Ecto neural progenitor cell (in vitro differentiated cells): ENCODE measurements around the gene LETMD1.
"Not testable (repeated sequence)": the region's sequence is repeated elsewhere in the genome, so short reads cannot be mapped to it uniquely, and the experiment has no call there.

Experiments used
- DNase-seq: peaks from one replicate; pipeline ENCODE4 v3.0.0-alpha.2; 2018; ENCODE audit warnings: low spot score

The LETMD1 gene

DNA sequence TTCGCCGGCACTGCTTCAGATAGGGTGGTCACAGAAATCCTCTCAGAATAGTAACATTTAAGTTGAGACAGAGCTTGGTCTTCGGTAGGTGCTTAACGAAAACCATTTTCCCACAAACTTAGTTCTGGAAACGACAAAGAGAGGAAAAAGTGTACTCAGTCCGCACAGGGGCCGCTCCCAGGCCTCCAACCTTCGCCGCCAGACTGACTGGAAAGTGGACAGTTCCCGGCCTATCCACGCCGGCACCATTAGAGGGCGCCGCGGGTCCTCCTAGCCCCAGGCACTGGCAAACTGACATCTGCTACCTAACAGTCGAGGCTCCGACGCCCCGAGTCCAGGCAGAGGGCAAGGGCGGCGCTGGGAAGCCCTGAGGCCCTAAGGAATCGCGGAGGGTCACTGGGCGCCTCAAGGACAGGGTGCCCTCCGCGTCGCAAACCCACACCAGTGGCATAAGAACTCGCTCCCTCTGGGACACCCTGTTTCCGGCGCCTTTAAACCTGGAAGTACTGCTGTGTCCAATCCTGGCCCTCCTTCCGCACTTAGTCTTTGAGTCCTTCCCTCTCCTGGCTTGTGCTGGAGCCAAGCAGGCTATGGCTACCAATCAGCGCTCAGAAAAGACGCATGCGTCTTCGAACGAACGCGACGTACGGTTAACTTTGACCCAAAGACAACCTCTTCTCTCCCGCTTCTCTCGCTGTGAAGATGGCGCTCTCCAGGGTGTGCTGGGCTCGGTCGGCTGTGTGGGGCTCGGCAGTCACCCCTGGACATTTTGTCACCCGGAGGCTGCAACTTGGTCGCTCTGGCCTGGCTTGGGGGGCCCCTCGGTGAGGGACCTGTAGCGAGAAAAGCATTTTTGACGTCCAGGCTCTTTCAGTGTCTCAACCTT is at the start of gene LETMD1:
Gene LETMD1, plus strand, starts transcription at position 673 of the 886 bp plus-strand sequence. Its CDS starts 30 bp downstream, at position 703.
- DNase-seq = peak; percentile 98

DNA sequence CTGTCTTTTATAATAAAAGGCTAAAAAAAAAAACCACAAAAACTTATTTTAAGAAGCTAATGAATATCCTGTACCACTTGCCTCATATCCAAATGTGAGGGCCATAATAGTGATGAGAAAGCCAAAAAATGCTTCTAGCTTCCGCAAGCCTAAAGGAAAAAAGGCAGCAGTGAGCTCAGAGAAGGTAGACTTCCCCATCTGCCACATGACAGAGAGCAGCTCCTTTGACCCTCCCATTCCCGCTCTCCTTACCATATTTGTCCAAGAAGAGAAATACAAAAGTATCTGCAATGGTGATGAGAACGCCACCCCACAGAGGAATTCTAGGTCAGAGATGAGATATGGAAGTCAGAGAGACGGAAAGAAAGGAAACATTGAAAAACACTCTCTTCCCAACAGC is 49.0 kb upstream of the LETMD1 start:
- DNase-seq = no peak

DNA sequence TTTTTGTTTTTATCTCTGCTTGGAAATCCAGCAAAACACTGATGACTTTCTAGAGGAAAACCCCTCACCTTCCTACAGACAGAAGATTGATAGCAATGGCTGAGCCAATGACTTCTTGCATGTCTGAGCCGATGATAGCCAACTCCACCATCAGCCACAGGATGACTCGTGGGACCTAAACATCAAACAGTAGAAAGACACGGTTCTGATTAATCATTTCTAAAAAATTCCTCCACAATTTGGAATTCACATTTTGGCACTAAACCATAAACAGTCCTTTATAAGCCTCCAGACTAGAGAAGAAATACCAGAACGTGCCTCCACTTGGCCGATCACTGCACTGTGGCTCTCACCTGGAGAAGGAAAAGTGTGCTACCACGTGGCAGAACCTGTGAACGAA is 47.9 kb upstream of the LETMD1 start:
- DNase-seq = no peak

GRCh38 chr12:51001799-51002198 is 46.3 kb upstream of the LETMD1 start:
- no peak for DNase-seq

GRCh38 chr12:51004504-51004903 is 43.6 kb upstream of the LETMD1 start:
- DNase-seq = no peak

DNA sequence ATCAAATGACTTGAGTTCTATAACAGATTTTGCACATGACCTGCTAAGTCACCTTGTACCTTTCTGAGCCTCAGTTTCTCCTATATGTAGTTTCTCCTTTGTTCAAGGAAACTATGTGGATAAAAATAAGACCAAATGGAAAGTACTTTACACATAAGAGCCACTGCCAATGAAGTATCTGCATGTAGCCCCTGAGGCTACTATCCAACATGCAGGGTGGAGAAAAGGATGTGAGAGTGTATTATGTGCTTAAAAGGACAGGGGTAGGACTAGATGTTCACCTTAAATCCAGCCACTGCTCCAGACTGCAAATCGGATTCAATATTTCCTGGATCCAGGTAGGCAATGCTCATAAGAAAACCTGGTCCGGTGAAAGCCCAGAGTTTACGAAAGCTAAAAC is 43.1 kb upstream of the LETMD1 start:
- no peak for DNase-seq

DNA sequence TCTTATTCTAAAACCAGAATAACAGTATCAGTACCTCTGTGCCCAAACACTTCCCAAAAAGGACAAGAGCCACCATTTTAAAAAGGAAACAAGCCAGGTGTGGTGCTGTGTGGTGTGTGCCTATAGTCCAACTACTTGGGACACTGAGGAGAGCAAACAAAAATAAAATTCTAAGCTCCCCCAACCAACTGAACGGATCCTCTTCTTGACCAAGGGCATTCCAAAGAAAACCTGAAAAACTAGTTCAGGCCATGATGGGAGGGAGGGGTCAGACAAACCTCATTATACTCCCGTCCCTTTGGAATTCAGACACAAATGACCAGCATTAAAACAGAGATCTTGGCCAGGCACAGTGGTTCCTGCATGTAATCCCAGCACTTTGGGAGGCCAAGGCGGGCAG is 42.5 kb upstream of the LETMD1 start:
- no peak for DNase-seq

DNA sequence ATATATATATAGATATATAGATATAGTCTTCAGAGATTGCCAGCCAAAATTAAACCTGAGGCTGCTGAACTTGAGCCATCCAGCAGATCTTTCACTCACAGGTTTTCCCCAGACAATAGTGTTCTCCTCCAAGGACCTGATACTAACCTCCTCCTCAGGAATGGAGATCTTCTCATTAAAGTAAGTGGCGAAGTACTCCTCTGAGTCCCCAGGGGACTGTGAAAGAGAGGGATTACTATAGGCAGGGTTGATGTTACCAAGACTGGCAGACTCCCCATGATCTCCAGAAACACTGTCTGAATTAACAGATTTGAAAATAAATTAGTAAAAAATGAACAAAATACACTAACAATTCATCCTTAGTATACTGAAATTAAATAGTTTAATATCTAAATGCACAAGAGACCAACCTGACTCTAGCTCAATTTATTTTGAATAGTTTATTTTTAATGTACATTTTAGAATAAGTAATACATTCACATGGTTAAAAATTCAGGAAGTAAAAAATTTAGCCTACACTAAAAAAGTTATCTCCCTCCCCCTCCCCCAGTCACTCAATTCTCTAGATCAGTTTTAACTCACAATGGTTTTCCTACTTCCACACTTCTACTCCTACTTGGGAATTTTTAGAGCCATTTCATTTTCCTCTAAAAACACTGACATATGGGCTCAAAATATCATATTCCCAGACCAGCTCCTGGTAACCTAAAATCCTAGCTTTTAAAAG is 39.6 kb upstream of the LETMD1 start:
- DNase-seq = no peak

GRCh38 chr12:51009056-51009440 is 39.1 kb upstream of the LETMD1 start:
- no peak for DNase-seq

GRCh38 chr12:51011955-51012354 is 36.2 kb upstream of the LETMD1 start:
- peak; percentile 81 for DNase-seq

- DNase-seq = no peak
These were observed 35.4 kb upstream of the LETMD1 start for GRCh38 chr12:51012570-51013236.

- DNase-seq = no peak
These were observed 34.7 kb upstream of the LETMD1 start for GRCh38 chr12:51013441-51013840.

GRCh38 chr12:51014467-51014866 is 33.7 kb upstream of the LETMD1 start:
- not testable (repeated sequence) for DNase-seq

DNA sequence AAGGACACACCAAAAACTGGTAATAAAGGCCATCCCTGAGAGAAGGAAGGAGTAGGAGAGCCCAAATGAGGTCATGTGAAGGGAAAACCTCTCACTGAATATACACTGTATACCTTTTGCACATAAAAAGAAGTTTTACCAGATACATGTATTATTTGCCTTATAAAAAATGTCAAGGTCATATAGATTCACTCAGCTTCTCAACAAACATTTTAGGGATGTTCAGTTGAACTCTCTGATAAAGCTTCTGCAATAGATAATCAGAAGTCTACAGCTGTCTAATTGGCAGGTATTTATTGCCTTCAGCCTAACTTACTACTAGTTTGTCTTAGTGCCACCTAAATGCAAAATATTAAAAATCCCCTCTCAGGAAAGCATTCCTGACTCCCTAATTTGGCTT is 30.7 kb upstream of the LETMD1 start:
- no peak for DNase-seq

DNA sequence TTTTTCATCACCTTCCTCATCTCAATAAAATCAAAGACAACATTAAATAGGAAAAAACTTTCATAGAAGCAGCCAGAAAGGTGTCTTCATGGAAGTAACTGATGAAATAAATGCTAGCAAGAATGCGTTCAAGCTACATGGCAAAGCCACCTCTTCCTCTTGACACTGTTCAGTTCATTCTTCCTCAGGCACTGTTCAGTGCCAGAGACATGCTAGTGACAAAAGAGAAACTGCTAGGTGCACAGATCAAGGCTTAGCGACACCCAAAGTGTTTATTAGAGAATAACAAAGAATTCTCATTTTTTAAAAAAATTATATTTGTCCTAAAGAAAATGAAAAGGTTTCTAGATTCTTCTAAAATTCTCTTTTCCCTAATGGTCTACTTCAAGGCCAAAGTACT is 29.2 kb upstream of the LETMD1 start:
- no peak for DNase-seq

GRCh38 chr12:51019927-51020326 is 28.2 kb upstream of the LETMD1 start:
- no peak for DNase-seq

GRCh38 chr12:51020448-51021182 is 27.5 kb upstream of the LETMD1 start:
- no peak for DNase-seq

- no peak for DNase-seq
These were observed 26.4 kb upstream of the LETMD1 start for GRCh38 chr12:51021694-51022093.

DNA sequence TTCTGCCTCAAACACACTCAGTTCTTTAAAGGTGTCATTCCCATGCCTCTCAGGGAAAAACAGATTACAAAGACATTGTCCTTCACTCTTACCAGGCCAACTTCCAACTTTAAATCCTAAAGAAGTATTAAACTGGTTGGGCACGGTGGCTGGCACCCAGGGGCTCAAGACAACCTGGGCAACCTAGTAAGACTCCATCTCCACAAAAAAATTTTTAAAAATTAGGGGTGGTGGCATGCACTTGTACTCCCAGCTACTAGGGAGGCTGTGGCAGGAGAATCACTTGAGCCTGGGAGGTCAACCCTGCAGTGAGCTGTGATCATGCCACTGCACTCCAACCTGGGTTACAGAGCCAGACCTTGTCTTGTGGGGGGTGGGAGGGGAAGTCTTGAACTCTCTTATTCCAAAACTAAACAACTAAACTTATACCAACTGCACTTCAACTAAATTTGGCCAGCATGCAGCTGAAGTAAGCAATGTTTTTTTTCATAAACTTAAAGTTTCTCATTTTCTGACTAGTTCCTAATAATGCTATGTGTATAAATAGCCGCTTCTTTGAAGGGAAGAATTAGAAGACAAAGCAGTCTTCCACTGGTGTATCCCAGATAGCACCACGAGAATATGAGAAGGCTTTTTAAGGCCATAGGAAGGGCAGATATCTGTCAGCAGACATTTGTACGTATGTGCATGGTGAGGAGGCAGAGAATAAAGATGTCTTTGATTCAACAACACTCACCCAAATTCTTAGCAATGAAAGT is 24.3 kb upstream of the LETMD1 start:
- no peak for DNase-seq

DNA sequence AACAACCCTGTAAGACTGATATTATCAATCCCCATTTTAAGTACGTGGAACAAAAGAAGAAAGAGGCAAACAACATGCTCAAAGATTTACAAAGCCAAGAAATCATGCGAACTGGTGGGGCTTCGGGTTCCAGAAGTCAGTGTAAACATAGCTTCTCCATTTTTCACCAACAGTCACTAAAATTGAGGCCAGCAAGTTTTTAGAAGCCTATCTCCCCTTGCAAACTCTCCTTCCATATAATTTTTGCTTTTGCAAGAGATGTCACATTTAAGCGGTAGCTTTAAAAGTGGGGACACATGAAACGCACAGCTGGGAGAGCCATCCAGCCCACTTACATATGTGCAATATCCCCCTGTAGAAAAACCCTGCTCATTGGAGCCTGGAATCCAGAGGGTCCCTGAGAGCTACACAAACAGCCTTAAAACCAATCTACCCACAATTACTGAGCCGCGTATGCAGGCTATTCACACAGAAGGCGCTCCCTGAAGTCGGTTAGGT is 22.7 kb upstream of the LETMD1 start:
- DNase-seq = no peak
